ENCODE measurements around the gene COX5A.
"Not testable (repeated sequence)": the region's sequence is repeated elsewhere in the genome, so short reads cannot be mapped to it uniquely, and the experiment has no call there.

The COX5A gene

DNA sequence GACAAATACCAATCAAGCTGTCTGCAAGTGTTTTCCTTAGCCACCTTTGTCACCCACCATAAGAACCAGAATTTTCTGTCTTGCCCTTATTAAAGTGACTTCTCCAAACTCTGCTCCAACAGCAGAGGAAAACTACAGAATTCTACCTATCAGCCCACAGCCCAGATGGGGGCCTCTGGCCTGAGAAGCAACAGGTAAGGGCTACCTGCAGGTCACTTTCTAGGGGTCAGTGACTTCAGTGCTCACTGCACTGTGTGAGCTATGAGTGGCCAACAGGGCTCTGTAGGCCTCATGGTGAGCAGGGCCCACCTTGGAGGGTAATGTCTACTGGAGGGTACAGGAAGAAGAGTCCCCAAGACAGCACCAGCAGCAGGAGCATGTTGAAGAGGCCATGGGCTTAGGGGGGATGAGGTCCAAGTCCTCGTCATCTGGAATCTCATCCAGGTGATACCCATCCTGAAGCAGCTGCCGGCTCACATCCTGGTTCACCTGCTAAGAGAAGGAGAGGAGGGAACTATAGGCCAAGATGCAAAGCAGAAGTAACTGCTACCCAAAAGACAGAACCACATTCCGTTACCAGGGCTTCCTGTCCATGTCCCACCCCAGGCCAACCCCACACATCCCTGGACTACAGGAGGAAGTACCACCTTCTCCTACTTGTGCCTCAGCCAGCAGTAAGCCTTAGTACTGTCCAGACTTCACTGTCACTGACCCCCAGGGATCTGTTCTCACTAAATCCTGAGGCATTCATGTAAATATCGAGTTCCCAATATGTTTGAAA, 35.4 kb downstream of the COX5A start:
- in situ Hi-C loops (cut with MboI; ENCODE audit: low sequenced_read_pairs): no loop called here

DNA sequence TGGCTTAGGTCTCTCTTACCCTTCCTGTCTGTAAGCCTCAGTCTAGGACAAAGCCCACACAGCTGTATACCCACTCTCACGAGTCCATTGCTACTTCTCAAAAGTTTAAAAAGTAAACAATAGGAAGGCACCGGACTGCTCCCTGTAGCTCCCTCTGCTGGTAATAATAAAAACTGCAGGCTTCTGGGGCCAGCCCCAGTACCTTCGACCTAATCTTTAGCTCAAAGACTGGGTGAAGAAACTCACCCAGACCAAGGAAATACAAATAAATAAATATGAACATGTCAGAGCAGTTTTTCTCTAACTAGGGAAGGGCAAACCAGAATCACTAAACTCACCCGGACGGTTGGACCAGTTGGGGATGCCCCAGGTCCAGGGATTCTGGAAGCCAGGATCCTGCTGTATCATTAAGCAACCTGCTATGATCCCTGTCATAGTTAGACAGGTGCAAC, 36.2 kb downstream of the COX5A start:
- in situ Hi-C loops (cut with MboI; ENCODE audit: low sequenced_read_pairs): no loop called here

- in situ Hi-C loops (cut with MboI; ENCODE audit: low sequenced_read_pairs): no loop called here
Measured at GRCh38 chr15:74897300-74897701, 40.6 kb downstream of the COX5A start.

GRCh38 chr15:74896316-74896715, 41.6 kb downstream of the COX5A start:
- in situ Hi-C loops (cut with MboI; ENCODE audit: low sequenced_read_pairs): no loop called here

DNA sequence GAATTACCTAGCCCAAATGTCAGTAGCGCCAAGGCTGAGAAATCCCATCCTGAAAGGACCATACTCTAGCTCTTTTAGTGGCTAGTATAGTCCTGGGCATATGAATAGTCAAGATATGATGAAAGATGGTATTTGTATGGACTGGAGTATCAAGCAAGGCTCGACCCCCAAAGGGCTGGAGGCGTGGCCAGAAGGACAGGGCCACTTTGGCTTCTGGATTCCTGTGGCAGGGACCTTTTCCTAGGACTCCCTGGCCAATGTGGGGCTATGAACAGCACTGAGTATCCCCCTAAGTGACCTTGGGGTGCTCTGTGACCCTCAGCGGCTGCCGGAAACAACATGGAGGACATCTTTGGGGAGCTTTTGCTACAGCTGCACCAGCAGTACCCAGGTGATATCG, 42.0 kb downstream of the COX5A start:
- in situ Hi-C loops (cut with MboI; ENCODE audit: low sequenced_read_pairs): no loop called here

DNA sequence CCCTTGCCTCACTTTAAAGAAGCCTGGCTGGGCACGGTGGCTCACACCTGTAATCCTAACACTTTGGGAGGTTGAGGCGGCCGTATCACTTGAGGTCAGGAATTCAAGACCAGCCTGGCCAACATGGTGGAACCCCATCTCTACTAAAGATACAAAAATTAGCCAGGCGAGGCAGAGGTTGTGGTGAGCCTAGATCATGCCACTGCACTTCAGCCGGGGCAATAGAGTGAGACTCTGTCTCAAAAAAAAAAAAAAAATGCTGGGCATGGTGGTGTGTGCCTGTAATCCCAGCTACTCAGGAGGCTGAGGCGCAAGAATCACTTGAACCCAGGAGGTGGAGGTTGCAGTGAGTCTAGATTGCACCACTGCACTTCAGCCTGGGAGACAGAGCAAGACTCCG, 43.5 kb downstream of the COX5A start:
- in situ Hi-C loops (cut with MboI; ENCODE audit: low sequenced_read_pairs): not testable (repeated sequence)

- in situ Hi-C loops (cut with MboI; ENCODE audit: low sequenced_read_pairs): no loop called here
Measured at GRCh38 chr15:74893627-74894026, 44.2 kb downstream of the COX5A start.

DNA sequence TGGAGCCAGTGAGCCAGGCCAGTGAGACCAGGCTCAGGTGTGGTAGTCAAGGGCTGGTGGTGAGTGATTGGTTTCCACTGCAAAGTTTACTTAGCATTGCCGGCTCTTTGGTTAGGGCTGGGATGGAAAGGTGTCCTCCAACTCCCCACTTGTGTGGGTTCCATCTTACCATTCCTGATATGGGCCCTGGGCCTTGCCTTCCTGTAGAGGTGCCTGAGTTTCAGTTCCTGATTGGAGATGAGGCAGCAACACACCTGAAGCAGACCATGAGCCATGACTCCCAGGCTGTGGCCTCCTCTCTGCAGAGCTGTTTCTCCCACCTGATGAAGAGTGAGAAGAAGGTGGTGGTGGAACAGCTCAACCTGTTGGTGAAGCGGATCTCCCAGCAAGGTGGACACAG, 44.9 kb downstream of the COX5A start:
- in situ Hi-C loops (cut with MboI; ENCODE audit: low sequenced_read_pairs): no loop called here

- in situ Hi-C loops (cut with MboI; ENCODE audit: low sequenced_read_pairs): no loop called here
Measured at GRCh38 chr15:74892313-74892712, 45.6 kb downstream of the COX5A start.

DNA sequence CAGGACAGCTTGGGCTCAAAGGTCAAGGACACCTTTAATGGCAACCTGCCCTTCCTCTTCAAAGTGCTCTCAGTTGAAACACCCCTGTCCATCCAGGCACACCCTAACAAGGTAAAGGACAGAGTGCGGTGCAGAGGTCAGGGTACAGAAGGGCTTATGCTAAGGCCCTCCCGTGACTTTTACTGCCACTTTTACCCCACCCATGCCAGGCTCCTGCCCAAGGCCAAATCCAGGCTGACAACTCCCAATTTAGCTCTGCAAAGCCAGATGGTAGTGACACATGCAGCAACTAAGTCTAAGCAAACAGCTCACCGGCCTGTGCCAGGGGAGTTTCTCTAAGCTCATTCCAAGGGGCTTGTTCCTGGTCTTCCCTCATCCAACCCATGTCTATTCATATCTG, 46.4 kb downstream of the COX5A start:
- in situ Hi-C loops (cut with MboI; ENCODE audit: low sequenced_read_pairs): no loop called here

DNA sequence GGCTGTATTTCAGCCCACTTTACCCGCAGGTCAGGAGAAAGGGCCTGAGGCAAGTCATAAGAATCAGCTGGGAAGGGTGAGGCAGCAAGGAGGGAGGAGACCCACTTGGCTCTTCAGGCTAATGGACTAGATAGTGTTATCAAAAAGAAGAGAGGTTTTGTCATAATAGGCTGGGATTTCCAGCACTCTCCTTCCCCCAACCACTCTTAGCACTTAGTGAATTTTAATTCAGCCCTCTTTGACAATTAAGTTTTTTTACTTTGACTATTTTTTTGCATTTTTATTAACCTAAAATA, 47.3 kb downstream of the COX5A start:
- in situ Hi-C loops (cut with MboI; ENCODE audit: low sequenced_read_pairs): no loop called here

GRCh38 chr15:74889883-74890664, 47.8 kb downstream of the COX5A start, which contains the start of gene MPI:
Gene MPI (plus strand): TSS chr15:74890042. CDS start chr15:74890074, 32 bp downstream.
- in situ Hi-C loops (cut with MboI; ENCODE audit: low sequenced_read_pairs): no loop called here

GRCh38 chr15:74889390-74889882, 48.4 kb downstream of the COX5A start:
- in situ Hi-C loops (cut with MboI; ENCODE audit: low sequenced_read_pairs): no loop called here

GRCh38 chr15:74888716-74889115, 49.2 kb downstream of the COX5A start:
- in situ Hi-C loops (cut with MboI; ENCODE audit: low sequenced_read_pairs): no loop called here

DNA sequence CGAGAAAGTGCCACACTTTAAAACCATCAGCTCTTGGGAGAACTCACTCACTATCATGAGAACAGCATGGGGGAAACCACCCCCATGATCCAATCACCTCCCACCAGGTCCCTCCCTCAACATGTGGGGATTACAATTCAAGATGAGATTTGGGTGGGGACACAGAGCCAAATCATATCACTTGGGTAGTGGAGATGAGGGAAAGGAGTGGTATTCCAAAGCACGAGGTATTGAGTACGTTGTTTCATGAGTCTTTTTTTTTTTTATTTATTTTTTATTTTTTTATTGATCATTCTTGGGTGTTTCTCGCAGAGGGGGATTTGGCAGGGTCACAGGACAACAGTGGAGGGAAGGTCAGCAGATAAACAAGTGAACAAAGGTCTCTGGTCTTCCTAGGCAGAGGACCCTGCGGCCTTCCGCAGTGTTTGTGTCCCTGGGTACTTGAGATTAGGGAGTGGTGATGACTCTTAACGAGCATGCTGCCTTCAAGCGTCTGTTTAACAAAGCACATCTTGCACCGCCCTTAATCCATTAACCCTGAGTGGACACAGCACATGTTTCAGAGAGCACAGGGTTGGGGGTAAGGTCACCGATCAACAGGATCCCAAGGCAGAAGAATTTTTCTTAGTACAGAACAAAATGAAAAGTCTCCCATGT, 50.2 kb downstream of the COX5A start:
- in situ Hi-C loops (cut with MboI; ENCODE audit: low sequenced_read_pairs): not testable (repeated sequence)

GRCh38 chr15:74885461-74885860, 52.4 kb downstream of the COX5A start:
- in situ Hi-C loops (cut with MboI; ENCODE audit: low sequenced_read_pairs): no loop called here

DNA sequence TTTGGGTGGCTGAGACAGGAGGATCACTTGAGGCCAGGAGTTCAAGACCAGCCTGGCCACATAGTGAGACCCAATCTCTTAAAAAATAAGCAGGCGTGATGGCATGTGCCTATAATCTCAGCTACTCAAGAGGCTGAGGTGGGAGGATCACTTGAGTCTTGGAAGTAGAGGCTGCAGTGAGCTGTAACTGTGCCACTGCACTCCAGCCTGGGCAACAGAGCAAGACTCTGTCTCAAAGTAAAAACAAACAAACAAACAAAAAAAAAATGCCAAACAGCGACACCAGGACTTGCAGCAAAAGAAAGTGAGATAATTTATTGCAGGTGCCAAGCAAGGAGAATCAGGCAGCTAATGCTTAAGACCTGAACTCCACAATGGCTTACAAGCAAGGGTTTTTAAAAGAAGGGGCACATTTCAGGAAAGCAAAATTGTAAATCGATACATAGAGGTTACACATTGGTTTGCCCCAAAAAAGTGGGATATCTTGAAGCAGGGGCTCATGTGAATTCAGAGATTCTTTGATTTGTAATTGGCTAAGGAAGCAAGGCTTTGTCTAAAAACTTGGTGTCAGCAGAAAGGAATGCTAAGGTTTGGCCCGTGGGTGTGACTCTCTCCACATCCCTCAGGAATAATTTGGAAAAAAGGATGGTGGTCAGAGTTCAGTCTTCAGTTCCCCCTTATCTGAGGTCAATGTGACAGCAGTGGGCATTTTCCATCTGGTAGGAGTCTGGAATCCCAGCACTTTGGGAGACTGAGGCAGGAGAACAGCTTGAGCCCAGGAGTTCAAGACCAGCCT, 53.2 kb downstream of the COX5A start:
- in situ Hi-C loops (cut with MboI; ENCODE audit: low sequenced_read_pairs): no loop called here

- in situ Hi-C loops (cut with MboI; ENCODE audit: low sequenced_read_pairs): no loop called here
Measured at GRCh38 chr15:74882528-74882927, 55.3 kb downstream of the COX5A start.

DNA sequence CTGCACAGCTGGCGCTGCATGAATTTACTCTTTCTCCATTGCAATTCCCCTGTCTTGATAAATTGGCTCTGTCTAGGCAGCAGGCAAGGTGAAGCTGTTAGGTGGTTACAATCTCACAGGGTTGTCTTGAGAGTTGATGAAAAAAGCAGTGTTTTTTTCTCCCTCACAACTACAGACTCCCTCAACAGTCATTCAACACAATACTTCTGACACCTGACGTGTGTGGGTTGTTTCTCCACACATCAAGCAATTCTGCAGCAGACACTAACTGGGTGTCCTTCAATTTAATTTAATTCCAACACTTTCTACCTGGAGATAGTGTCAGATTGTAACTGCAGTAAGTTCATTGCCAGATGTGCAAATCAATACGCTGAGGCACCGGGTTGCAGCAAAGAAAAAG, 59.6 kb downstream of the COX5A start:
- in situ Hi-C loops (cut with MboI; ENCODE audit: low sequenced_read_pairs): no loop called here

- in situ Hi-C loops (cut with MboI; ENCODE audit: low sequenced_read_pairs): no loop called here
Measured at GRCh38 chr15:74873756-74874424, 64.0 kb downstream of the COX5A start.
